ENCODE measurements around the gene ARHGDIB.

Gene ARHGDIB

GRCh38 chr12:14936224-14936861 lies 25.1 kb downstream of the ARHGDIB start:
- FAIRE-seq (no peak), DNase-seq (ENCODE audit: insufficient read length, low spot score) (no peak)

- no peak for FAIRE-seq
- no peak for DNase-seq (ENCODE audit: insufficient read length, low spot score)
Measured at GRCh38 chr12:14935031-14935430, 26.4 kb downstream of the ARHGDIB start.

DNA sequence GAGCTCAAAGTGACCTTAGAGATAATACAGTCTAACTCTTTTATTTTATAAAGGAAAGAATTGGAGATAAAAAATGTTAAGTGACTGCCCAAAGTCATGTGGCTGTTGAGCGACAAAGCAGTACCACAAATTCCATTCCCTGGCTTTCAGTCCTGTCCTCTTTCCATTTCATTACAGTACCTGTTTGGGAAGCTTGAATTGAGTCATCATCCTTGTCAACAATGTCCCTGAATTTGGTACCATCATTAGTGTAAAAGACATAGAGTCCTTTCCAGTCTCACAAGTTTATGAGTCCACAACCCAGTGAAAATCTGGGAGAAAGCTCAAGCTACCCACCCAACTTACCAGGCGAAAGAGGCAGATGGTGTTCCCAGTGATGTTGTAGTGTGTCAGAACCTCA lies 26.9 kb downstream of the ARHGDIB start:
- no peak for FAIRE-seq
- no peak for DNase-seq (ENCODE audit: insufficient read length, low spot score)

GRCh38 chr12:14931791-14932560 lies 29.4 kb downstream of the ARHGDIB start:
- FAIRE-seq: no peak
- DNase-seq (ENCODE audit: insufficient read length, low spot score): no peak

DNA sequence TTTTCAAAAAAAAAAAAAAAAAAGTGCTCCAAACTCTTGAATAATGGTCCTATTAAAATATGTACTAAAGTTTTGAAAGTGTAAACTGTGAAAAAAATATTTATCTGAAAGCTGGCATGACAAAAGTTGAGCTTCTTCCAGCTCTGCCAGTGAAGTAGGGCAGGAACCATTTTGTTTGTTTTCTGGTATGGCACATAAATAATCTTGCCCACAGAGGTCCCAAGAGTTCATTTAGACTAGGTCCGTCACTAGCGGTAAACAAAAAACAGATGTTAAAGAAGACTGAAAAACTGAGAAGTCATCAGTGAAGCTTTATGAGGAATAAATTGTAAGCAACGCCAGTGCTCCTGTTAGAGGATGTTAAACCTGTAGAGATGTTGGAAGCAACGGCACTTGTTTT lies 30.0 kb downstream of the ARHGDIB start:
- FAIRE-seq: no peak
- DNase-seq (ENCODE audit: insufficient read length, low spot score): no peak

DNA sequence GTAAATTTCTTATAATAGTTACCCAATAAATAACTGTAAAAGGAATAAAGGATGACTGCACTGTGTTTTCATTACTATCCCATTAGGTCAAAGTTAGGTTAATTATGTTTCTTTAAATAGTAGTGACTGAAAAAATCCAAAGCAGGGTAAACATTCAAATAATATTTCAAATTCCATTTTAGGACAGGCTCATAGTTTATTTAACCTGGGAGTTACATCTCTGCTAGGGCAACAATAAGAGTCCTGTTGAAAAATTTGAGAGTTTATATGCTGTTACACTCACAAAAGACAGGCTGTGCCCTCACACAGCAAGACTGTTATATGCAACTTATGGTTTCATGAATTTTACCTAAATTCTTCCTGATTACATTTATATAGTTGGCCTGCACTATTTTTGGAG lies 31.1 kb downstream of the ARHGDIB start:
- FAIRE-seq: no peak
- DNase-seq (ENCODE audit: insufficient read length, low spot score): no peak

- DNase-seq (ENCODE audit: insufficient read length, low spot score) (no peak), FAIRE-seq (no peak)
Measured at GRCh38 chr12:14928931-14929330, 32.5 kb downstream of the ARHGDIB start.

- FAIRE-seq: no peak
Measured at GRCh38 chr12:14927267-14927666, 34.1 kb downstream of the ARHGDIB start.

GRCh38 chr12:14924541-14924940 lies 36.9 kb downstream of the ARHGDIB start:
- FAIRE-seq: no peak
- DNase-seq (ENCODE audit: insufficient read length, low spot score): no peak

More at GRCh38 chr12:14927267-14927666, 34.1 kb downstream of the ARHGDIB start:
- no peak for DNase-seq (ENCODE audit: insufficient read length, low spot score)

DNA sequence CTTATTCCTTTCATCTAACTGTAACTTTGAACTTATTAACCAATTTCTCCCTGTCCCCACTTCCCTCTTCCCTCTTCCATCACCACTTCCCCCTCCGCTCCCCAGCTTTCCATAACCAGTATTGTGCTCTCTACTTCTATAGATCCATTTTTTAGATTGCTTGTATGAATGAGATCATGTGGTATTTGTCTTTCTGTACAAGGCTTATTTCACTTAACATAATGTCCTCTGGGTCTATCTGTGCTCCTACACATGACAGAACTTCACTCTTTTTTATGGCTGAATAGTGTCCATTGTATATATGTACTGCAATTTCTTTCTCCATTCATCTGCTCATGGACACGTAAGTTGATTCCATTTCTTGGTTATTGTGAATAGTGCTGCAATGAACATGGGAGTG lies 37.5 kb downstream of the ARHGDIB start:
- no peak for DNase-seq (ENCODE audit: insufficient read length, low spot score)
- no peak for FAIRE-seq

DNA sequence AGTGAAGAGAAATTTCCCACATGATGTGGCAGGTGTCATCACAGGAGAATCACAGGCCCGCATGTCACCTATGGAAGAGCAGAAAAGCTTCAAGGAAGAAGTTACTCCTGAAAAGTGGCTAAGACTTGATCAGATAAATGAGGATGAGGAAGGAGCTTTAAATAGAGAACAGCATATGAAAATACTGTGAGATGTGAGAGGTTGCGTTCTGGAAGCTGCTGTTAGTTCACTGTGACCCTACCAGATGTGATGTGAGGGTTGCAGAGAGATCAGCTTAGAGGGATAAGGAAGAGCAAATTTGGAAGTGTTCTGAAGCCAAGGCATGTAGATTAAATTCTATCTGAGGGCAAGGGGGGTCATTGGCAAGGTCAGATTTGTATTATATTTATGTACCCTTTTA lies 40.2 kb downstream of the ARHGDIB start:
- peak; percentile 28 for FAIRE-seq
- no peak for DNase-seq (ENCODE audit: insufficient read length, low spot score)

GRCh38 chr12:14920475-14921126 lies 40.8 kb downstream of the ARHGDIB start:
- peak; percentile 76 for FAIRE-seq

GRCh38 chr12:14919455-14919854 lies 41.9 kb downstream of the ARHGDIB start:
- DNase-seq (ENCODE audit: insufficient read length, low spot score) (no peak), FAIRE-seq (no peak)

More at GRCh38 chr12:14920475-14921126, 40.8 kb downstream of the ARHGDIB start:
- no peak for DNase-seq (ENCODE audit: insufficient read length, low spot score)

DNA sequence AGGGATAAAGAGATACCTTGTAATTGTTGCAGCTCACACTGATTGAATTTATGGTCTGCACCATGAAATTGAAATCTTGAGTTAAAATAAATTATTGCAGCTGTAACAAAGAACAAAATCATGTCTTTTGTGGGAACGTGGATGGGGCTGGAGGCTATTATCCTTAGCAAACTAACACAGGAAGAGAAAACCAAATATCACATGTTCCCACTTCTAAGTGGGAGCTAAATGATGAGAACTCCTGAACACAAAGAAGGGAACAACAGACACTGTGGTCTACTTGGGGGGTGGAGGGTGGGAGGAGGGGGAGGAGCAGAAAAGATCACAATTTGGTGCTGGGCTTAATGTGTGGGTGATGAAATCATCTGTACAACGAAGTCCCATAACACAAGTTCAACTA lies 45.7 kb downstream of the ARHGDIB start:
- DNase-seq (ENCODE audit: insufficient read length, low spot score) (no peak), FAIRE-seq (no peak)

GRCh38 chr12:14913381-14913781 lies 48.0 kb downstream of the ARHGDIB start:
- FAIRE-seq: no peak
- no peak for DNase-seq (ENCODE audit: insufficient read length, low spot score)

GRCh38 chr12:14911131-14911530 lies 50.3 kb downstream of the ARHGDIB start:
- DNase-seq (ENCODE audit: insufficient read length, low spot score) (no peak), FAIRE-seq (no peak)

GRCh38 chr12:14910090-14910915 lies 51.1 kb downstream of the ARHGDIB start:
- DNase-seq (ENCODE audit: insufficient read length, low spot score) (no peak), FAIRE-seq (no peak)

GRCh38 chr12:14907953-14908352 lies 53.4 kb downstream of the ARHGDIB start:
- DNase-seq (ENCODE audit: insufficient read length, low spot score) (no peak), FAIRE-seq (no peak)

- FAIRE-seq (no peak), DNase-seq (ENCODE audit: insufficient read length, low spot score) (no peak)
Measured at GRCh38 chr12:14906114-14906513, 55.3 kb downstream of the ARHGDIB start.

DNA sequence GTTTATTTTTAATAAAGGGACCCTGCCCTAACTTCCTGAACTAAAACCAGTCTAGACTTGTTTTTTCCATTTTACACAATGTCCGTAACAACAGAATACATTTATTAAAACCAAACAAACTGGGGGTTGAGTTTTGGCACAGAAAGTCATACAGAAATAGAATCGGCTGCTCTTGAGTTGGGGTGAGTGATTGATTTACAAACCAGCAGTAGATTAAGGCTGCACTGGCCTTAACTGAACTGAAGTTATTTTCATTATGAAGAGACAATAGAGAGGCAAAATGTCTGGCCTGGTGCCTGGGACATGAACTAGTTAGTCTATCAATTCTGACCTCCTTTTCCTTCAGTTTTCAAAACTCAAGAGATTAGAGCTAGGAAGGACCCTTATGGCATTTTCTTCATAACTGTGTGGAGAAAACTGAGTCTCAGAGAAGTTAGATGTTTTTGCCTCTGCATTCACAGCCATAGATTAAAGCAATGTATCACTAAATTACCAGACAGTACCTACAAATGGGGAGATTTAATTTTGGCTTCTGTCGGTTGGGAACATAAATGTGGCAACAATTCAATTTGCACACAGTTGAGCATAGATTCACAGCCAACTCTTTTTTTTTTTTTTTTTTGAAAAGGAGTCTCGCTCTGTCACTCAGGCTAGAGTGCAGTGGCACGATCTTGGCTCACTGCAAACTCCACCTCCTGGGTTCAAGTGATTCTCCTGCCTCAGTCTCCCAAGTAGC lies 56.0 kb downstream of the ARHGDIB start:
- FAIRE-seq (no peak), DNase-seq (ENCODE audit: insufficient read length, low spot score) (no peak)

All from GM19239 (cell line).